ENCODE results near the gene PDE9A. TPM values are rescaled to one million over a fixed set of nuclear protein-coding genes. Genes with fewer than 3 reads are reported as not detected.

The PDE9A gene
- total and polyA plus RNA-seq, 2 donors (not counting 3 experiments of a cell fraction or from before 2014, with no cell fraction given): 0.28 to 2.2 TPM

GRCh38 chr21:42777757-42778344, 124.4 kb downstream of the PDE9A start:
- dilution Hi-C loops (cut with MboI; ENCODE audit: extremely low pct_ligation_motif_present, low sequenced_read_pairs): no loop called here
- Histone ChIP-seq H3K4me2 (ENCODE audit: insufficient read depth, low read length) (no peak overlapping the region), H3K9me3 (replicated peaks; ENCODE audit: control insufficient read depth, insufficient read depth, low read length) (no peaks in the 10 kb centered on the region), H3K9me1 (replicated peaks; ENCODE audit: control insufficient read depth, extremely low read depth, insufficient read depth, low read length) (no peaks in the 10 kb centered on the region), H4K20me1 (replicated peaks; ENCODE audit: control insufficient read depth, extremely low read depth, insufficient read depth, low read length) (no peaks in the 10 kb centered on the region), H2AFZ (ENCODE audit: low read depth, low read length) (no peak overlapping the region), H3K36me3 (ENCODE audit: control insufficient read depth in 2 of 2, extremely low read depth in 1 of 2, insufficient read depth in 2 of 2, low read length in 2 of 2) (no peaks in the 10 kb centered on the region), H3K79me2 (ENCODE audit: control insufficient read depth, insufficient read depth, low read length) (no peaks in the 10 kb centered on the region), H3K4me3 (replicated peaks in 1 of 3; ENCODE audit: insufficient read depth in 1 of 3, low read depth in 1 of 3, low read length in 3 of 3) (no peak overlapping the region), H3K27me3 (ENCODE audit: control insufficient read depth in 2 of 2, insufficient read depth in 2 of 2, low read length in 2 of 2) (peaks cover 10 to 12% of the 10 kb centered on the region in 2 experiments), H3K27ac (ENCODE audit: insufficient read depth, low read depth, low read length) (no peak overlapping the region), H3K9ac (replicated peaks; ENCODE audit: extremely low read depth, insufficient read depth, low read length) (no peak overlapping the region), H3K4me1 (ENCODE audit: control insufficient read depth, extremely low read depth, insufficient read depth, low read length) (peaks cover 7% of the 10 kb centered on the region)
- POLR2A ChIA-PET: no interaction called here
- DNase-seq (ENCODE audit: low read depth, low spot score) (no peak), FAIRE-seq (no peak)
- TF ChIP-seq POLR2AphosphoS5 (IDR thresholded peaks at IDR 0.05; ENCODE audit: insufficient read depth, low read depth, low read length) (no peak), POLR2A (IDR thresholded peaks at IDR 0.05; ENCODE audit: low read depth, low read length) (no peak), FOS (IDR thresholded peaks at IDR 0.05; ENCODE audit: borderline replicate concordance, insufficient read depth, low read length) (no peak), JUN (IDR thresholded peaks at IDR 0.05; ENCODE audit: borderline replicate concordance, insufficient read depth, insufficient read length, low read depth) (no peak), MYC (IDR thresholded peaks at IDR 0.05; ENCODE audit: low read depth, low read length) (no peak), CTCF (IDR thresholded peaks at IDR 0.05; ENCODE audit: extremely low read depth in 1 of 2, insufficient read depth in 1 of 2, low read depth in 1 of 2, low read length in 2 of 2) (no peak), EZH2 (IDR thresholded peaks at IDR 0.05; ENCODE audit: borderline replicate concordance, low read depth, low read length, severe bottlenecking) (no peak), GATA2 (IDR thresholded peaks at IDR 0.05; ENCODE audit: insufficient read depth, insufficient read length, low read depth, low read length) (no peak)
- no TSS peak for BruUV-seq (replicated peaks)
- intact Hi-C loops (cut with micrococcal nuclease): no loop called here
- CTCF ChIA-PET: no interaction called here
